HL-60 (cell line): Measurements from ENCODE around the gene KIFC3.

Experiments
- POLR2AphosphoS5 ChIP-seq: IDR thresholded peaks from 2 replicates; pipeline ENCODE4 v1.6.1; 2012; ENCODE audit warnings: low read depth
- REST ChIP-seq: IDR thresholded peaks from 2 replicates; pipeline ENCODE4 v1.6.1; 2012; ENCODE audit warnings: low read depth; ENCODE audit not compliant: insufficient replicate concordance
- TF ChIP-seq, protein P1 (sequence below): IDR thresholded peaks from one replicate; pipeline ENCODE4 v1.5.1; 2011; ENCODE audit warnings: low read length, control low read depth, inconsistent platforms; ENCODE audit not compliant: insufficient read depth

GRCh38 chr16:57804111-57804837, 2.0 kb upstream of the KIFC3 start:
- TF ChIP-seq, protein P1, sequence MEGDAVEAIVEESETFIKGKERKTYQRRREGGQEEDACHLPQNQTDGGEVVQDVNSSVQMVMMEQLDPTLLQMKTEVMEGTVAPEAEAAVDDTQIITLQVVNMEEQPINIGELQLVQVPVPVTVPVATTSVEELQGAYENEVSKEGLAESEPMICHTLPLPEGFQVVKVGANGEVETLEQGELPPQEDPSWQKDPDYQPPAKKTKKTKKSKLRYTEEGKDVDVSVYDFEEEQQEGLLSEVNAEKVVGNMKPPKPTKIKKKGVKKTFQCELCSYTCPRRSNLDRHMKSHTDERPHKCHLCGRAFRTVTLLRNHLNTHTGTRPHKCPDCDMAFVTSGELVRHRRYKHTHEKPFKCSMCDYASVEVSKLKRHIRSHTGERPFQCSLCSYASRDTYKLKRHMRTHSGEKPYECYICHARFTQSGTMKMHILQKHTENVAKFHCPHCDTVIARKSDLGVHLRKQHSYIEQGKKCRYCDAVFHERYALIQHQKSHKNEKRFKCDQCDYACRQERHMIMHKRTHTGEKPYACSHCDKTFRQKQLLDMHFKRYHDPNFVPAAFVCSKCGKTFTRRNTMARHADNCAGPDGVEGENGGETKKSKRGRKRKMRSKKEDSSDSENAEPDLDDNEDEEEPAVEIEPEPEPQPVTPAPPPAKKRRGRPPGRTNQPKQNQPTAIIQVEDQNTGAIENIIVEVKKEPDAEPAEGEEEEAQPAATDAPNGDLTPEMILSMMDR, result no peak
- TF ChIP-seq REST, result no peak
- TF ChIP-seq POLR2AphosphoS5, result no peak
